Neural progenitor cell (in vitro differentiated cells): ENCODE data around the gene COL13A1.

ENCODE experiments used
- EZH2 ChIP-seq: fragments of 200-600 bp; sonication (generic); IDR thresholded peaks from 2 replicates; pipeline ENCODE4 v1.6.1; 2017; ENCODE audit warnings: antibody characterized with exemption, mild to moderate bottlenecking, moderate library complexity
- TF ChIP-seq, protein P1 (sequence below): fragments of 200-600 bp; sonication (generic); IDR thresholded peaks from 2 replicates; pipeline ENCODE4 v1.5.1; 2017; ENCODE audit warnings: antibody characterized with exemption, mild to moderate bottlenecking

DNA sequence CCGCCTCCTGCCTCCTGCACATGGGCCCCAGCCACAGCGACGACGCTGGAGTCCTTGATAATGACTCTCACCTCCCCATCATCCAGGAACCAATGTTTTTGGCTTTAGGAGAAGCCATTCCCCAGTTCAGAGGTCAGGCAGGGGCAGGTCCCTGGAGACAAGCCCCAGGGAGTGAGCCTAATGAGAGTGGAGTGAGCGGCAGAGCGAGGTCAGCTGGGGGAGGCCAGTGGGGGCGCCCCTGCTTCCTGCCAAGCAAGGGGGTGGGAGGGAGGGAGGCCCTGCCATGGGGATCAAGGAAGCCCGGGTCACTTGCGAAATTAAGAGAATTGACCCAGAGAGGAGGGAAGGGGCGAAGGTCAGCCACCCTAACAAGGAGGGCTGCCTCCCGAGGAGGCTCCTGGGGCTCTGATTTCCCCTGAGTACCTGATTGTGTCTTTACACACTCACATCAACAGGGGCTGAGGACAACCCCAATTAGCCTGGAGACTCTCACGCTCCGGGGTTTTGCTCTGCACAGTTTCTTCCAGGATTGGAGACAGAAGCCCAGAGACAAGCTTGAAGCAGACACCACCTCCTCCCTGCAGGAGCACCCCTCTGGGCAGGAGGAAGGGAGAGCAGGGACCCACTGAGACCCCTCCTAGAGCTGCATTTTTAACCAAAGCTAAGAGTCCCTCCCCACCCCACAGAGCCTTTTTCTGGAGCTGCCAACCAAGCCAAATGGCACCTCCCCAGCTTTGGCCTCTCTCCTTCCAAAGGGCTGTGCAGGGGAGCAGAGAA lies 112.1 kb downstream of the COL13A1 start:
- TF ChIP-seq, protein P1, sequence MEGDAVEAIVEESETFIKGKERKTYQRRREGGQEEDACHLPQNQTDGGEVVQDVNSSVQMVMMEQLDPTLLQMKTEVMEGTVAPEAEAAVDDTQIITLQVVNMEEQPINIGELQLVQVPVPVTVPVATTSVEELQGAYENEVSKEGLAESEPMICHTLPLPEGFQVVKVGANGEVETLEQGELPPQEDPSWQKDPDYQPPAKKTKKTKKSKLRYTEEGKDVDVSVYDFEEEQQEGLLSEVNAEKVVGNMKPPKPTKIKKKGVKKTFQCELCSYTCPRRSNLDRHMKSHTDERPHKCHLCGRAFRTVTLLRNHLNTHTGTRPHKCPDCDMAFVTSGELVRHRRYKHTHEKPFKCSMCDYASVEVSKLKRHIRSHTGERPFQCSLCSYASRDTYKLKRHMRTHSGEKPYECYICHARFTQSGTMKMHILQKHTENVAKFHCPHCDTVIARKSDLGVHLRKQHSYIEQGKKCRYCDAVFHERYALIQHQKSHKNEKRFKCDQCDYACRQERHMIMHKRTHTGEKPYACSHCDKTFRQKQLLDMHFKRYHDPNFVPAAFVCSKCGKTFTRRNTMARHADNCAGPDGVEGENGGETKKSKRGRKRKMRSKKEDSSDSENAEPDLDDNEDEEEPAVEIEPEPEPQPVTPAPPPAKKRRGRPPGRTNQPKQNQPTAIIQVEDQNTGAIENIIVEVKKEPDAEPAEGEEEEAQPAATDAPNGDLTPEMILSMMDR: no peak
- no peak for TF ChIP-seq EZH2
